ENCODE data around the gene LRRC26. TPM values are rescaled to one million over a fixed set of nuclear protein-coding genes. Genes with fewer than 3 reads are reported as not detected.

Gene LRRC26
- total and polyA plus RNA-seq, 2 of the 13 experiments (the other 11 are each of a cell fraction or from before 2014, with no cell fraction given): not detected

- ATAC-seq (peak; percentile 10; the same call in 1 of the 3 replicates), FAIRE-seq (no peak), DNase-seq (ENCODE audit: low spot score) (no peak)
- H3K4me1 ChIP-seq (ENCODE audit: insufficient read depth, low read length): peaks cover 30% of the 10 kb centered on the region
- H3K36me3 ChIP-seq (replicated peaks in 1 of 2; ENCODE audit: control insufficient read depth in 1 of 2, insufficient read depth in 2 of 2, low read length in 2 of 2): no peaks in the 10 kb centered on the region
- no peak overlapping the region for H3K27ac ChIP-seq (ENCODE audit: extremely low read length, insufficient read depth, low read length)
- POLR2A ChIA-PET: no interaction called here
- in situ Hi-C loops (cut with HindIII; ENCODE audit: extremely low pct_ligation_motif_present, low pct_unique_long_range_greater_than_20kb) (no loop called here), intact Hi-C loops (cut with micrococcal nuclease; ENCODE audit: unreplicated experiment) (no loop called here)
- H3K9ac ChIP-seq (ENCODE audit: insufficient read depth, low read depth, low read length): no peak overlapping the region
- WGBS (ENCODE audit: low lambda C conversion rate): 20% methylated on average over 12 of the region's 27 CpGs
- no peaks in the 10 kb centered on the region for H3K79me2 ChIP-seq (ENCODE audit: insufficient read depth, low read length)
- no peak overlapping the region for H2AFZ ChIP-seq (ENCODE audit: low read length)
- no TSS peak for BruUV-seq (replicated peaks)
- no peaks in the 10 kb centered on the region for H3K9me3 ChIP-seq (ENCODE audit: low read length)
- no peak for TF ChIP-seq ZNF598 (CRISPR knock-in tag; IDR thresholded peaks at IDR 0.05; ENCODE audit: borderline replicate concordance)
- no peak for TF ChIP-seq ARNT (IDR thresholded peaks at IDR 0.05)
- no peak for TF ChIP-seq PHB2 (IDR thresholded peaks at IDR 0.05; ENCODE audit: partially characterized antibody)
- no peaks in the 10 kb centered on the region for H4K20me1 ChIP-seq (ENCODE audit: insufficient read depth, low read length)
- no peak overlapping the region for H3K4me2 ChIP-seq (ENCODE audit: low read depth, low read length)
- peaks cover 8 to 47% of the 10 kb centered on the region in 2 experiments; a peak in 4 of 5 replicates for H3K27me3 ChIP-seq (ENCODE audit: control insufficient read depth in 1 of 2, insufficient read depth in 2 of 2, low read length in 2 of 2)
- CTCF ChIA-PET (ENCODE audit: low intra/inter-chr PET ratio, low total read pairs): no interaction called here
- no peak overlapping the region for H3K4me3 ChIP-seq (replicated peaks in 1 of 3; ENCODE audit: insufficient read depth in 1 of 3, low read depth in 2 of 3, low read length in 3 of 3)
Observed at GRCh38 chr9:137148242-137148641, 21.6 kb downstream of the LRRC26 start.

GRCh38 chr9:137147793-137148160 lies 22.1 kb downstream of the LRRC26 start:
- CTCF ChIA-PET (ENCODE audit: low intra/inter-chr PET ratio, low total read pairs): no interaction called here
- Histone ChIP-seq H3K36me3 (replicated peaks in 1 of 2; ENCODE audit: control insufficient read depth in 1 of 2, insufficient read depth in 2 of 2, low read length in 2 of 2) (no peaks in the 10 kb centered on the region), H3K9ac (ENCODE audit: insufficient read depth, low read depth, low read length) (no peak overlapping the region), H2AFZ (ENCODE audit: low read length) (no peak overlapping the region), H3K9me3 (ENCODE audit: low read length) (no peaks in the 10 kb centered on the region), H3K4me1 (ENCODE audit: insufficient read depth, low read length) (peaks cover 30% of the 10 kb centered on the region), H3K79me2 (ENCODE audit: insufficient read depth, low read length) (no peaks in the 10 kb centered on the region), H3K27ac (ENCODE audit: extremely low read length, insufficient read depth, low read length) (no peak overlapping the region), H3K4me2 (ENCODE audit: low read depth, low read length) (no peak overlapping the region), H3K4me3 (replicated peaks in 1 of 3; ENCODE audit: insufficient read depth in 1 of 3, low read depth in 2 of 3, low read length in 3 of 3) (no peak overlapping the region), H4K20me1 (ENCODE audit: insufficient read depth, low read length) (no peaks in the 10 kb centered on the region), H3K27me3 (ENCODE audit: control insufficient read depth in 1 of 2, insufficient read depth in 2 of 2, low read length in 2 of 2) (peaks cover 10 to 51% of the 10 kb centered on the region in 2 experiments; a peak in 4 of 5 replicates)
- POLR2A ChIA-PET: no interaction called here
- WGBS (ENCODE audit: low lambda C conversion rate): 9% methylated on average over 10 of the region's 24 CpGs
- ATAC-seq: no peak
- in situ Hi-C loops (cut with HindIII; ENCODE audit: extremely low pct_ligation_motif_present, low pct_unique_long_range_greater_than_20kb): no loop called here
- no peak for FAIRE-seq
- no peak for DNase-seq (ENCODE audit: low spot score)
- no TSS peak for BruUV-seq (replicated peaks)
- intact Hi-C loops (cut with micrococcal nuclease; ENCODE audit: unreplicated experiment): no loop called here
- no peak for TF ChIP-seq GMEB1 (CRISPR knock-in tag; IDR thresholded peaks at IDR 0.05; ENCODE audit: borderline replicate concordance)
- no peak for TF ChIP-seq MZF1 (CRISPR knock-in tag; IDR thresholded peaks at IDR 0.05; ENCODE audit: borderline replicate concordance)
- no peak for TF ChIP-seq HIC2 (CRISPR knock-in tag; IDR thresholded peaks at IDR 0.05; ENCODE audit: low read depth)
- no peak for TF ChIP-seq ZNF644 (CRISPR knock-in tag; IDR thresholded peaks at IDR 0.05; ENCODE audit: low read depth)
- TF ChIP-seq FOXP4 (CRISPR knock-in tag; IDR thresholded peaks at IDR 0.05): no peak
- TF ChIP-seq ZGPAT (CRISPR knock-in tag; IDR thresholded peaks at IDR 0.05): no peak
- no peak for TF ChIP-seq TOPORS (CRISPR knock-in tag; IDR thresholded peaks at IDR 0.05)
- no peak for TF ChIP-seq IKZF4 (CRISPR knock-in tag; IDR thresholded peaks at IDR 0.05; ENCODE audit: borderline replicate concordance, low read depth, not compliant biosample characterization)
- no peak for TF ChIP-seq NCOA2 (CRISPR knock-in tag; IDR thresholded peaks at IDR 0.05)
- no peak for TF ChIP-seq KLF16 (CRISPR knock-in tag; IDR thresholded peaks at IDR 0.05)

All from HepG2 (cell line).